CD4-positive, alpha-beta memory T cell (primary cell): ENCODE data around the gene EFHC2. TPM values are rescaled to one million over a fixed set of nuclear protein-coding genes. Genes with fewer than 3 reads are reported as not detected.

Experiments
- CTCF ChIA-PET: fragments of 350-600 bp; sonication (Branson Sonifier 250); formaldehyde crosslinking; loops from one replicate; lab custom pipeline; 2021; ENCODE audit warnings: inconsistent platforms; ENCODE audit not compliant: partially characterized antibody; lab: Charles Lee
- POLR2A ChIA-PET: fragments of 350-600 bp; sonication (Branson Sonifier 250); formaldehyde crosslinking; loops from one replicate; lab custom pipeline; 2021; ENCODE audit not compliant: partially characterized antibody; lab: Charles Lee
- DNase-seq, 5 donors: peaks; one replicate each; pipeline versions ENCODE4 v3.0.0 to v3.0.0-alpha.2; 2020 to 2022; ENCODE audit warnings: mixed read lengths in 1 of 5
- H3K27ac ChIP-seq: one replicate; pipeline ENCODE4 v1.7.0; 2013; ENCODE audit warnings: low read depth, low read length
- H3K27me3 ChIP-seq: 2 replicates; pipeline ENCODE4 v1.7.0; 2013; ENCODE audit warnings: mild to moderate bottlenecking, low read length, moderate library complexity; ENCODE audit not compliant: insufficient read depth
- H3K36me3 ChIP-seq: 2 replicates; pipeline ENCODE4 v1.7.0; 2013; ENCODE audit warnings: mild to moderate bottlenecking, low read length, moderate library complexity; ENCODE audit not compliant: insufficient read depth
- H3K4me1 ChIP-seq: 2 replicates; pipeline ENCODE4 v1.7.0; 2013; ENCODE audit warnings: mild to moderate bottlenecking, low read length, moderate library complexity; ENCODE audit not compliant: insufficient read depth
- H3K4me3 ChIP-seq, 2 donors: one replicate each; pipeline ENCODE4 v1.7.0; 2013; ENCODE audit warnings: low read length in 2 of 2, mild to moderate bottlenecking in 1 of 2
- H3K9me3 ChIP-seq, 2 donors: one replicate each; pipeline ENCODE4 v1.7.0; 2013; ENCODE audit warnings: low read length in 2 of 2, control low read depth in 1 of 2; ENCODE audit not compliant: control insufficient read depth in 1 of 2
- H3K27ac Mint-ChIP-seq, 7 donors: one replicate each; pipeline ENCODE4 v1.8.0; 2020 to 2021; ENCODE audit warnings: mixed read lengths in 7 of 7, mild to moderate bottlenecking in 6 of 7, inconsistent platforms in 3 of 7, moderate library complexity in 3 of 7
- H3K27me3 Mint-ChIP-seq, 2 donors: one replicate each; pipeline ENCODE4 v1.8.0; 2020 to 2021; ENCODE audit warnings: mixed read lengths in 2 of 2
- H3K36me3 Mint-ChIP-seq, 2 donors: one replicate each; pipeline ENCODE4 v1.8.0; 2020 to 2021; ENCODE audit warnings: mixed read lengths in 2 of 2, inconsistent platforms in 1 of 2, mild to moderate bottlenecking in 1 of 2
- H3K4me1 Mint-ChIP-seq, 4 donors: one replicate each; pipeline ENCODE4 v1.8.0; 2020 to 2021; ENCODE audit warnings: mixed read lengths in 4 of 4, mild to moderate bottlenecking in 1 of 4
- H3K4me3 Mint-ChIP-seq, 8 donors: one replicate each; pipeline ENCODE4 v1.8.0; 2020 to 2021; ENCODE audit warnings: mixed read lengths in 8 of 8, mild to moderate bottlenecking in 7 of 8, moderate library complexity in 6 of 8, inconsistent platforms in 3 of 8
- H3K9me3 Mint-ChIP-seq, 8 donors: one replicate each; pipeline ENCODE4 v1.8.0; 2020 to 2021; ENCODE audit warnings: mixed read lengths in 8 of 8, mild to moderate bottlenecking in 5 of 8, inconsistent platforms in 3 of 8, moderate library complexity in 1 of 8
- intact Hi-C: fragments of 100-400 bp; cut with micrococcal nuclease; formaldehyde crosslinking; loops from one replicate; pipeline ENCODE4 v1.15.1; 2023
- polyA plus RNA-seq, 2 donors: library from polyadenylated mRNA; unstranded; fragments of 300-500 nt; fragmentation: Illumina TruSeq; gene quantifications; one replicate each; pipeline ENCODE4 v1.2.3, GENCODE V29; 2021
- total RNA-seq, 2 experiments: library from RNA; stranded (reverse); gene quantifications; one replicate each; pipeline ENCODE4 v1.2.3, GENCODE V29; 2021

The EFHC2 gene
- total and polyA plus RNA-seq, 4 experiments from 2014 or later = 0.94 to 6.3 (median 3.5) TPM

DNA sequence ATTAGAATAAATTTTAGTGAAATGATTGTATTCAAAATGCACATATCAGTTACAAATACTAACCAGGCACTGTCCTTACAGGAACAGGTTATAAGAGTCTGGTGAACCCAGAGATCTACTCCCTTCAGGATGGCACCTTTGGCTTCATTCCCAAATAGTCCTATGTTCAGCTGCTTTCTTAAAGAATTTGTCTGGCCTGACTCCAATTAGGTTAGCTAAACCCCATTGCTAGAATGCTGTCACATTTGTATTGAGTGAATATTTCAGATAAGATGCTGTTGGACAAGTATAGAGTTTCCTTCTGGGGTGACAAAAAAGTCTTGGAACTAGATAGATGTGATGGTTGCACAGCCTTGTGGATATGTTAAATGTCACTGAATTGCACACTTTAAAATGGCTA lies 69.4 kb downstream of the EFHC2 start:
- Histone ChIP-seq H3K27ac (no peak overlapping the region), H3K4me1 (peaks cover 6% of the 10 kb centered on the region), H3K27me3 (no peaks in the 10 kb centered on the region), H3K36me3 (no peaks in the 10 kb centered on the region), H3K4me3 (no peak overlapping the region), H3K9me3 (no peaks in the 10 kb centered on the region)
- intact Hi-C loops = no loop called here
- peaks cover 0 to 2% of the 10 kb centered on the region in 2 donors for H3K36me3 Mint-ChIP-seq
- CTCF ChIA-PET = no interaction called here
- H3K27me3 Mint-ChIP-seq = no peaks in the 10 kb centered on the region
- H3K27ac Mint-ChIP-seq = no peak overlapping the region
- no peak overlapping the region for H3K4me3 Mint-ChIP-seq
- H3K9me3 Mint-ChIP-seq = no peaks in the 10 kb centered on the region
- POLR2A ChIA-PET = interaction anchor here (2.0 kb wide), 1 partner anchor 21 kb away, joined by 4 read pairs; no protein-coding TSS in a partner anchor
- peaks cover 7 to 32% (median 11%) of the 10 kb centered on the region in 4 donors for H3K4me1 Mint-ChIP-seq
- DNase-seq = no peak

GRCh38 chrX:44267861-44268260 lies 75.6 kb downstream of the EFHC2 start:
- Histone ChIP-seq H3K4me1 (peaks cover 27% of the 10 kb centered on the region), H3K27ac (no peak overlapping the region), H3K27me3 (no peaks in the 10 kb centered on the region), H3K36me3 (no peaks in the 10 kb centered on the region), H3K9me3 (no peaks in the 10 kb centered on the region), H3K4me3 (no peak overlapping the region)
- H3K27ac Mint-ChIP-seq = no peak overlapping the region
- H3K4me1 Mint-ChIP-seq = peaks cover 15 to 48% (median 29%) of the 10 kb centered on the region in 4 donors
- ChIA-PET POLR2A (interaction anchor here (1.0 kb wide), 1 partner anchor 15 kb away, joined by 4 read pairs; no protein-coding TSS in a partner anchor), CTCF (interaction anchor here (1.9 kb wide), 1 partner anchor 22 kb away, joined by 5 read pairs; no protein-coding TSS in a partner anchor)
- H3K36me3 Mint-ChIP-seq = peaks cover 0 to 2% of the 10 kb centered on the region in 2 donors
- no peak overlapping the region for H3K4me3 Mint-ChIP-seq
- no peak for DNase-seq
- intact Hi-C loops = no loop called here
- no peaks in the 10 kb centered on the region for H3K27me3 Mint-ChIP-seq
- no peaks in the 10 kb centered on the region for H3K9me3 Mint-ChIP-seq

- no peaks in the 10 kb centered on the region for H3K27me3 Mint-ChIP-seq
- no peak overlapping the region for H3K27ac ChIP-seq
- peaks cover 31% of the 10 kb centered on the region for H3K4me1 ChIP-seq
- H3K36me3 Mint-ChIP-seq = peaks cover 0 to 2% of the 10 kb centered on the region in 2 donors
- no peaks in the 10 kb centered on the region for H3K9me3 Mint-ChIP-seq
- no peaks in the 10 kb centered on the region for H3K9me3 ChIP-seq
- H3K4me3 Mint-ChIP-seq = no peak overlapping the region
- H3K27ac Mint-ChIP-seq = no peak overlapping the region
- no peaks in the 10 kb centered on the region for H3K27me3 ChIP-seq
- H3K4me1 Mint-ChIP-seq = peaks cover 16 to 49% (median 30%) of the 10 kb centered on the region in 4 donors
- DNase-seq = no peak
- POLR2A ChIA-PET = no interaction called here
- CTCF ChIA-PET = interaction anchor here (1.9 kb wide), 1 partner anchor 21 kb away, joined by 5 read pairs; no protein-coding TSS in a partner anchor
- H3K36me3 ChIP-seq = no peaks in the 10 kb centered on the region
- intact Hi-C loops = no loop called here
- H3K4me3 ChIP-seq = no peak overlapping the region
Measured at GRCh38 chrX:44267116-44267515, 76.4 kb downstream of the EFHC2 start.

DNA sequence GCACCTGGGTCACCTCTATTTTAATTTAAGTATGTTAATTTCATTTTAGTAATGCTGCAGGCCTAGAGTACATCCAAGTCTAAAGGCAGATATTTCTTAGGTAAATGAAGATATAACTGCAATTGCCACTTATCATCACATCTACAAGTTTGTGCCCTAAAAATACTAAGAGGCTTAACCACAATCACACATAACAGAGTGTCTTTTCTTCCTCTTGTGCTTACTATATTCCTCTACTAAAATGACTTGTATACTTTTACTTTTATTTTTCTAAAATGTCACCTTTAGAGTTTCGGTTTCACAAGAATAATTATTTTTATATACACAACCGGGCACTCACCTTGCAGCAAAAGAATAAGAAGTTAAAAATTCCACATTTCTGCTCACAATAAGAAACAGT lies 77.9 kb downstream of the EFHC2 start:
- H3K27me3 Mint-ChIP-seq = no peaks in the 10 kb centered on the region
- Histone ChIP-seq H3K9me3 (no peaks in the 10 kb centered on the region), H3K4me3 (no peak overlapping the region), H3K36me3 (no peaks in the 10 kb centered on the region), H3K27ac (no peak overlapping the region), H3K27me3 (no peaks in the 10 kb centered on the region), H3K4me1 (peaks cover 35% of the 10 kb centered on the region)
- peak overlapping the region; percentile 7 to 82 (median 54) for H3K4me3 Mint-ChIP-seq
- peaks cover 18 to 47% (median 35%) of the 10 kb centered on the region in 4 donors for H3K4me1 Mint-ChIP-seq
- no peaks in the 10 kb centered on the region for H3K36me3 Mint-ChIP-seq
- ChIA-PET POLR2A (interaction anchor here (1.5 to 2.4 kb wide), 2 partner anchors 13 to 18 kb away, joined by 4 to 22 read pairs; no protein-coding TSS in a partner anchor), CTCF (interaction anchor here (2.3 kb wide), 1 partner anchor 20 kb away, joined by 13 read pairs; no protein-coding TSS in a partner anchor)
- no peaks in the 10 kb centered on the region for H3K9me3 Mint-ChIP-seq
- DNase-seq = peak in 2 of 5 donors; percentile 22 to 40
- intact Hi-C loops = no loop called here
- peak overlapping the region; percentile 0 to 80 (median 57) for H3K27ac Mint-ChIP-seq

GRCh38 chrX:44264936-44265335 lies 78.5 kb downstream of the EFHC2 start:
- no peaks in the 10 kb centered on the region for H3K27me3 Mint-ChIP-seq
- H3K27ac Mint-ChIP-seq = peak overlapping the region in 4 of 7 donors; percentile 8 to 86 (median 67)
- peak in 1 of 5 donors; percentile 30 for DNase-seq
- POLR2A ChIA-PET = interaction anchor here (1.5 to 2.4 kb wide), 2 partner anchors 12 to 18 kb away, joined by 4 to 22 read pairs; no protein-coding TSS in a partner anchor
- H3K4me3 Mint-ChIP-seq = peak overlapping the region in 5 of 8 donors; percentile 23 to 50 (median 40)
- no peaks in the 10 kb centered on the region for H3K9me3 Mint-ChIP-seq
- H3K36me3 Mint-ChIP-seq = no peaks in the 10 kb centered on the region
- peaks cover 23 to 51% (median 39%) of the 10 kb centered on the region in 4 donors for H3K4me1 Mint-ChIP-seq
- intact Hi-C loops = no loop called here
- no peaks in the 10 kb centered on the region for H3K9me3 ChIP-seq
- no peaks in the 10 kb centered on the region for H3K27me3 ChIP-seq
- H3K4me1 ChIP-seq = peaks cover 41% of the 10 kb centered on the region
- CTCF ChIA-PET = interaction anchor here (1.4 to 2.3 kb wide), 3 partner anchors 20 to 307 kb away, joined by 3 to 13 read pairs (median 4); no protein-coding TSS in a partner anchor
- H3K36me3 ChIP-seq = no peaks in the 10 kb centered on the region
- no peak overlapping the region for H3K27ac ChIP-seq
- H3K4me3 ChIP-seq = no peak overlapping the region

- Histone ChIP-seq H3K27me3 (no peaks in the 10 kb centered on the region), H3K27ac (no peak overlapping the region), H3K4me1 (peaks cover 43% of the 10 kb centered on the region), H3K9me3 (no peaks in the 10 kb centered on the region), H3K36me3 (no peaks in the 10 kb centered on the region), H3K4me3 (no peak overlapping the region)
- peaks cover 25 to 64% (median 45%) of the 10 kb centered on the region in 4 donors for H3K4me1 Mint-ChIP-seq
- peaks cover 0 to 21% (median 15%) of the 10 kb centered on the region in 8 donors for H3K9me3 Mint-ChIP-seq
- ChIA-PET CTCF (no interaction called here), POLR2A (interaction anchor here (1.4 kb wide), 1 partner anchor 8 kb away, joined by 7 read pairs; no protein-coding TSS in a partner anchor)
- peak overlapping the region in 1 of 7 donors; percentile 22 for H3K27ac Mint-ChIP-seq
- H3K27me3 Mint-ChIP-seq = no peaks in the 10 kb centered on the region
- intact Hi-C loops = no loop called here
- H3K4me3 Mint-ChIP-seq = no peak overlapping the region
- DNase-seq = no peak
- peaks cover 2 to 21% of the 10 kb centered on the region in 2 donors for H3K36me3 Mint-ChIP-seq
Measured at GRCh38 chrX:44261286-44261685, 82.2 kb downstream of the EFHC2 start.

DNA sequence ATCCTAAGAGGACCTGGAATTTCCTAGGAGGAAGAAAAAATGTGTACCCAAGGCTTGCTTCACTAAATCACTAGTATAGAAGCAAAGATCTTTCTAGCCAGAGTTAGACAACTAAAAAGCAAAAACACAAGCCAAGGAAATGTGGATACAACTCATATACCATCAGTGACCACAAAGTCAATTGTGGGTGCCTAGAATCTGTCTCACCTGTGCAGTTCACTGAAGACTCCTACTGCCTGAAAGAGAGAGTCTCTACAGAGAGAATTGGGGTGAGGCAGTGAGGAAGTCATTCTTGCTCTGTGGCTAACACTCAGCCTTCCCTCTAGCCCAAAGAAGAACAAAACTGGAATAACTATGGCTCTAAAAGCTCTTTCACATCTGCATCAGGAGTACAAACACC lies 82.9 kb downstream of the EFHC2 start:
- no peak overlapping the region for H3K4me3 ChIP-seq
- peaks cover 0 to 28% (median 22%) of the 10 kb centered on the region in 8 donors for H3K9me3 Mint-ChIP-seq
- DNase-seq = no peak

More for the DNA sequence above, 82.9 kb downstream of the EFHC2 start:
- ChIA-PET CTCF (no interaction called here), POLR2A (no interaction called here)
- peak overlapping the region in 2 of 8 donors; percentile 2 for H3K4me3 Mint-ChIP-seq
- Histone ChIP-seq H3K27ac (no peak overlapping the region), H3K9me3 (no peaks in the 10 kb centered on the region), H3K36me3 (no peaks in the 10 kb centered on the region), H3K27me3 (no peaks in the 10 kb centered on the region), H3K4me1 (peaks cover 37% of the 10 kb centered on the region)
- peaks cover 9 to 28% of the 10 kb centered on the region in 2 donors for H3K36me3 Mint-ChIP-seq
- H3K27ac Mint-ChIP-seq = peak overlapping the region in 3 of 7 donors; percentile 20 to 34 (median 24)
- intact Hi-C loops = no loop called here
- peaks cover 22 to 66% (median 45%) of the 10 kb centered on the region in 4 donors for H3K4me1 Mint-ChIP-seq
- no peaks in the 10 kb centered on the region for H3K27me3 Mint-ChIP-seq
